HEK293T (cell line): ENCODE measurements around the gene ZNF662.

Experiments used
- CTCF ChIA-PET: fragments of 350-600 bp; formaldehyde crosslinking; extraction: SDS; loops from one replicate; lab custom pipeline; 2021; ENCODE audit warnings: antibody characterized with exemption, inconsistent platforms; lab: Yijun Ruan, JAX
- POLR2A ChIA-PET: fragments of 350-600 bp; formaldehyde crosslinking; extraction: SDS; loops from one replicate; lab custom pipeline; 2020; ENCODE audit warnings: antibody characterized with exemption, inconsistent platforms; lab: Yijun Ruan, JAX
- DNase-seq: peaks from one replicate; pipeline ENCODE4 v3.0.0; 2012; ENCODE audit warnings: mixed read lengths; ENCODE audit errors: extremely low spot score
- ARNT ChIP-seq: fragments of 450-650 bp; IDR thresholded peaks from 2 replicates; pipeline ENCODE4 v1.6.1; 2017; ENCODE audit warnings: mild to moderate bottlenecking
- BHLHE40 ChIP-seq: fragments of 450-650 bp; IDR thresholded peaks from 2 replicates; pipeline ENCODE4 v1.6.1; 2016; ENCODE audit warnings: mild to moderate bottlenecking, moderate library complexity, borderline replicate concordance
- CTBP1 ChIP-seq: fragments of 450-650 bp; IDR thresholded peaks from 2 replicates; pipeline ENCODE4 v1.6.1; 2016; ENCODE audit warnings: borderline replicate concordance
- ELF4 ChIP-seq: fragments of 450-650 bp; IDR thresholded peaks from 2 replicates; pipeline ENCODE4 v1.6.1; 2017; ENCODE audit warnings: antibody characterized with exemption
- FOXA1 ChIP-seq: fragments of 450-650 bp; IDR thresholded peaks from 2 replicates; pipeline ENCODE4 v1.6.1; 2016; ENCODE audit warnings: mild to moderate bottlenecking
- FOXK2 ChIP-seq: fragments of 450-650 bp; IDR thresholded peaks from 2 replicates; pipeline ENCODE4 v1.6.1; 2016; ENCODE audit warnings: mild to moderate bottlenecking
- FOXM1 ChIP-seq: fragments of 450-650 bp; IDR thresholded peaks from 2 replicates; pipeline ENCODE4 v1.6.1; 2017; ENCODE audit warnings: mild to moderate bottlenecking, borderline replicate concordance
- HDGF ChIP-seq: fragments of 450-650 bp; IDR thresholded peaks from 2 replicates; pipeline ENCODE4 v1.6.1; 2017; ENCODE audit warnings: antibody characterized with exemption, borderline replicate concordance
- L3MBTL2 ChIP-seq: fragments of 450-650 bp; conservative IDR thresholded peaks from 2 replicates; pipeline ENCODE4 v1.6.1; 2016; ENCODE audit warnings: mild to moderate bottlenecking
- LEF1 ChIP-seq: fragments of 450-650 bp; IDR thresholded peaks from 2 replicates; pipeline ENCODE4 v1.6.1; 2017; ENCODE audit warnings: mild to moderate bottlenecking, borderline replicate concordance
- NFRKB ChIP-seq: fragments of 450-650 bp; IDR thresholded peaks from 2 replicates; pipeline ENCODE4 v1.6.1; 2016; ENCODE audit warnings: mild to moderate bottlenecking, moderate library complexity
- PKNOX1 ChIP-seq: fragments of 450-650 bp; IDR thresholded peaks from 2 replicates; pipeline ENCODE4 v1.6.1; 2016
- SP1 ChIP-seq: fragments of 450-650 bp; IDR thresholded peaks from 2 replicates; pipeline ENCODE4 v1.6.1; 2017
- SUZ12 ChIP-seq: fragments of 450-650 bp; IDR thresholded peaks from 2 replicates; pipeline ENCODE4 v1.6.1; 2016; ENCODE audit warnings: mild to moderate bottlenecking
- TARDBP ChIP-seq: fragments of 450-650 bp; IDR thresholded peaks from 2 replicates; pipeline ENCODE4 v1.6.1; 2016
- ZNF384 ChIP-seq: fragments of 450-650 bp; IDR thresholded peaks from 2 replicates; pipeline ENCODE4 v1.6.1; 2016

ZNF662 gene

GRCh38 chr3:42892807-42893206 is 13.1 kb upstream of the ZNF662 start:
- TF ChIP-seq TARDBP, result no peak
- ChIA-PET CTCF (interaction anchor here (0.7 to 1.1 kb wide), 2 partner anchors 12 to 261 kb away, joined by 3 read pairs; no protein-coding TSS in a partner anchor), POLR2A (no interaction called here)
- no peak for DNase-seq

GRCh38 chr3:42894698-42895579 is 11.0 kb upstream of the ZNF662 start:
- ChIA-PET POLR2A (no interaction called here), CTCF (no interaction called here)
- no peak for DNase-seq
- TF ChIP-seq NFRKB (no peak), CTBP1 (no peak), FOXK2 (no peak), HDGF (no peak)

GRCh38 chr3:42895580-42895868 is 10.4 kb upstream of the ZNF662 start:
- ChIA-PET POLR2A (no interaction called here), CTCF (no interaction called here)
- no peak for DNase-seq
- TF ChIP-seq HDGF (no peak), ELF4 (no peak), BHLHE40 (no peak), PKNOX1 (no peak), ZNF384 (no peak), CTBP1 (no peak), FOXM1 (no peak), ARNT (no peak), SP1 (no peak), SUZ12 (no peak), NFRKB (no peak), FOXA1 (no peak), TARDBP (no peak), L3MBTL2 (no peak), FOXK2 (no peak), LEF1 (no peak)

- CTCF ChIA-PET, result no interaction called here
- no peak for DNase-seq
- TF ChIP-seq BHLHE40, result no peak
- no peak for TF ChIP-seq HDGF
- TF ChIP-seq PKNOX1, result 0 out of 2 replicates have a peak, but pooled peaks have one; percentile 18
- POLR2A ChIA-PET, result no interaction called here
Observed at GRCh38 chr3:42898896-42899675, 6.9 kb upstream of the ZNF662 start.

- no peak for DNase-seq
- ChIA-PET POLR2A (no interaction called here), CTCF (interaction anchor here (0.7 kb wide), 1 partner anchor 859 kb away, joined by 3 read pairs; no protein-coding TSS in a partner anchor)
- TF ChIP-seq LEF1 (no peak), FOXK2 (no peak), PKNOX1 (peak; percentile 52), ZNF384 (no peak), BHLHE40 (no peak), NFRKB (no peak), SP1 (no peak), HDGF (no peak)
Observed at GRCh38 chr3:42900226-42901072, 5.5 kb upstream of the ZNF662 start.

- TF ChIP-seq PKNOX1 (no peak), SUZ12 (no peak), CTBP1 (no peak), ZNF384 (no peak), BHLHE40 (no peak), ELF4 (no peak), ARNT (no peak), FOXA1 (no peak), TARDBP (no peak), FOXK2 (no peak), NFRKB (no peak), LEF1 (no peak), SP1 (no peak), HDGF (no peak), L3MBTL2 (no peak)
- no peak for DNase-seq
- POLR2A ChIA-PET, result no interaction called here
- CTCF ChIA-PET, result interaction anchor here (0.7 kb wide), 1 partner anchor 859 kb away, joined by 3 read pairs; no protein-coding TSS in a partner anchor
Observed at GRCh38 chr3:42901073-42901415, 4.9 kb upstream of the ZNF662 start.
